Astrocyte of the cerebellum (primary cell): Measurements from ENCODE around the gene PRKG1.

Experiments
- DNase-seq: peaks from one replicate; pipeline ENCODE4 v3.0.0-alpha.2; 2011; ENCODE audit warnings: low read depth
- H3K4me3 ChIP-seq: 2 replicates; pipeline ENCODE4 v1.5.1; 2011; ENCODE audit warnings: mild to moderate bottlenecking, low read depth, low read length, moderate library complexity
- CTCF ChIP-seq: IDR thresholded peaks from 2 replicates; pipeline ENCODE4 v1.5.1; 2012; ENCODE audit warnings: low read length, low read depth, moderate library complexity, mild to moderate bottlenecking; ENCODE audit errors: missing control alignments
- in situ Hi-C: cut with HindIII; loops from 2 replicates; pipeline ENCODE4 v1.10.0; 2017; ENCODE audit warnings: low sequenced_read_pairs

The PRKG1 gene

GRCh38 chr10:51718804-51719291 is 644.6 kb downstream of the PRKG1 start:
- DNase-seq = no peak
- in situ Hi-C loops = no loop called here
- H3K4me3 ChIP-seq = no peak overlapping the region
- no peak for TF ChIP-seq CTCF

GRCh38 chr10:51724038-51724437 is 649.8 kb downstream of the PRKG1 start:
- TF ChIP-seq CTCF = no peak
- in situ Hi-C loops = no loop called here
- DNase-seq = no peak
- no peak overlapping the region for H3K4me3 ChIP-seq

DNA sequence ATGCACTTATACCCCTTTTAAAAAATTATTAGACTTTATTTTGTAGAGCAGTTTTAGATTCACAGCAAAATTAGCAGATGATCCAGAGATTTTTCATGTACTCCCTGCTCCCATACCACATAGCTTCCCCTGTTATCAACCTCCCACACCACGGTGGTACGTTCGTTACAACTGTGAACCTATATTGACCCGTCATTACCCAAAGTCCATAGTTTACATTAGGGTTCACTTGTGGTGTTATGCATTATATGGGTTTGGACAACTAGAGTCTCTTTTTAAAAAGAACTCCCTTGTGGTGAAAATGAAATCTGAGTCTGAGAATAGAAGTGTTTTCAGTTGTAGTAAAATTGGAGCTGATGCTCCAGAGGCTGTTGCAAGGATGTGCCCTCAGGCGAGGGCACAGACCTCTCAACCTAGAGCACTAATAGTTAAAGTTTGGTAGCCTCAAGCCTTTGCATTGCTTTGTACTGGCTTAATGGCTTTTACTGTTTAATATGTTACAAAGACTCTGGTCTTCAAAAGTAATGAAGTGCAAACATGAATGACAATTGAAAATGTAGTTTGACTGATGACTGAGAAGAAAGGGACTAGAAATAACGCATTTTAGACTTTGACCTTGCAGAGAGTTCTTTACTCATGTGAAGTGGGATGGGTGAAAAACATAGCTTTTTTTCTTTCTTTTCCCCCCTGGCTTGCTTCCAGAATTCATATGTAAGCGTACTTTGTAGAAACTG is 655.7 kb downstream of the PRKG1 start:
- in situ Hi-C loops = no loop called here
- H3K4me3 ChIP-seq = no peak overlapping the region
- no peak for TF ChIP-seq CTCF
- DNase-seq = no peak

- no peak for TF ChIP-seq CTCF
- DNase-seq = no peak
- H3K4me3 ChIP-seq = no peak overlapping the region
- in situ Hi-C loops = no loop called here
Measured at GRCh38 chr10:51733057-51733456, 658.8 kb downstream of the PRKG1 start.

DNA sequence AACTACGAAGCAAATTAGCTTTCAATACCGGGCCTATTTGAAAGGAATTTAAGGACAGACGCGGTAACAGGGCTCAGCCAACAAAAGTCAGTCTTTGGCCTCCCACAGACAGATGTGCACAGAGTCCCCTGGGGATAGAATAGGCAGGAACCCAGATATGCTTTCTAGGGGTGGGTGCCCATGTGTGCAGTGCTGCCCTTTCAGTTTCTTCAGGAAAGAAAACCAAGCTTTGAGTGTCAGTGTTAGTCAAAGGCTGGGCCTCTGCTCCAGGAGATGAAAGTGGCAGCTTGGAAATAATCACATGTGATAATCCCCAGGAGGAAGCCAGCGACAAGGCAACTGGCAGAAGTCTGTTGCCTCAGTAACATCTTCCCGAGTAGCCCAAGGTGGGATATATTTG is 668.9 kb downstream of the PRKG1 start:
- in situ Hi-C loops = no loop called here
- no peak overlapping the region for H3K4me3 ChIP-seq
- no peak for DNase-seq
- TF ChIP-seq CTCF = no peak

DNA sequence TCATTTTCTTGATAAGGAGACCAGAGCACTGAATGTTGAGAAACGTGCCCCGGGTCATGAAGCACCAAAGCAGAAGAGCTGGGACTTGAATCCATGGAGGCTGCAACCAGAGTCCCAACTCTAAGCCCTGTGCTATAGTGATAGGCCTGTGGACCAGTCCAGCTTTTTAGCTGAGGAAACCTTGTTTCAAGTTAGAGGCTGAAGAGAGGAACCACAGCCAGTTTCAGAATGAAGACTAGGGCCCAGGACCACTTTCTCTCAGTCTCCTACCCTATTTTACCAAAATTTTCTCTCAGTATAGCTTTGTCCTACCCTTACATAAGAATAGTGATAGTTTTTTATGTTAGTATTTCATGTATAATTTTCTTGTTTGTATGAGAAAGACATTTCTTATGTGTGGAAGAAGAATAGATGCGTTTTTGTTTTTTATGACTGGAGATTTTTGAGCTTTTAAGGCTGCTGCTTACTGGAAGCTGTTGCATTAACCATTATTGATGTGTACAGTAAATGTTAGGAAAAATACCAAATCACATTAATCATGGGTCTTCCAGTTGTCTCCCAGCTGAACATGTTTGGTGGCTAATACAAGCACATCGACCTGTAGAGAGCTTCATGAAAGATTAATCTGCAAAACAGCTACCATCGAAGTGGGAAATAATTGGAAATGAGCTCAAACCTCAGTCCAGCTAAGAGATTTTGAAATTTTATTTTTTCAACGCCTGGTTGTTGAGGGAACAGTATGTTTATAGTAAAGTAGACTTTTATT is 670.1 kb downstream of the PRKG1 start:
- DNase-seq = no peak
- no peak for TF ChIP-seq CTCF
- in situ Hi-C loops = no loop called here
- H3K4me3 ChIP-seq = no peak overlapping the region
